Esophagus squamous epithelium (tissue), 4 donors: ENCODE measurements around the gene ERICH4.

ENCODE experiments used
- POLR2A ChIP-seq, 4 donors: fragments of 450-650 bp; IDR thresholded peaks; one replicate each; pipeline ENCODE4 v1.6.1; 2017; ENCODE audit warnings: antibody characterized with exemption in 4 of 4, mild to moderate bottlenecking in 4 of 4, moderate library complexity in 3 of 4
- TF ChIP-seq, protein P1 (sequence below), 6 experiments: fragments of 450-650 bp in 4 of 6; fragments of 200-600 bp in 2 of 6; sonication (generic) in 2 of 6; IDR thresholded peaks; one replicate each; pipeline ENCODE4 v1.5.1; 2016 to 2019; ENCODE audit warnings: antibody characterized with exemption in 6 of 6, mild to moderate bottlenecking in 4 of 6, moderate library complexity in 4 of 6

DNA sequence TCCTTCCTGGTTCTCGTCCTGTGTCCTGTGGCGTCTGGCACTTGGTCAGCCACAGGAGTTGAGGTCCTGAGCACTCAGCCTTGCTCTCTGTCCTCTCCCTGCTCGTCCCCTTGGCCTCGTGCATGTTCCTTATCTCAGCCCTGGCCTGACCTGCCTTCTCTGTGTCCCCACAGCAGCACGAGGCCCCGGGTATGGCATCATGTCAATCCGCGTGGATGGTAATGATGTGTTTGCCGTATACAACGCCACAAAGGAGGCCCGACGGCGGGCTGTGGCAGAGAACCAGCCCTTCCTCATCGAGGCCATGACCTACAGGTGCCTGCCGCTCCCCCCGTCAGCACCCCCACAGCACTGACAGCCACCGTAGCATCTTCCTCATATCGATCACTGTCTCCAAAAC lies 20.5 kb upstream of the ERICH4 start:
- TF ChIP-seq, protein P1, sequence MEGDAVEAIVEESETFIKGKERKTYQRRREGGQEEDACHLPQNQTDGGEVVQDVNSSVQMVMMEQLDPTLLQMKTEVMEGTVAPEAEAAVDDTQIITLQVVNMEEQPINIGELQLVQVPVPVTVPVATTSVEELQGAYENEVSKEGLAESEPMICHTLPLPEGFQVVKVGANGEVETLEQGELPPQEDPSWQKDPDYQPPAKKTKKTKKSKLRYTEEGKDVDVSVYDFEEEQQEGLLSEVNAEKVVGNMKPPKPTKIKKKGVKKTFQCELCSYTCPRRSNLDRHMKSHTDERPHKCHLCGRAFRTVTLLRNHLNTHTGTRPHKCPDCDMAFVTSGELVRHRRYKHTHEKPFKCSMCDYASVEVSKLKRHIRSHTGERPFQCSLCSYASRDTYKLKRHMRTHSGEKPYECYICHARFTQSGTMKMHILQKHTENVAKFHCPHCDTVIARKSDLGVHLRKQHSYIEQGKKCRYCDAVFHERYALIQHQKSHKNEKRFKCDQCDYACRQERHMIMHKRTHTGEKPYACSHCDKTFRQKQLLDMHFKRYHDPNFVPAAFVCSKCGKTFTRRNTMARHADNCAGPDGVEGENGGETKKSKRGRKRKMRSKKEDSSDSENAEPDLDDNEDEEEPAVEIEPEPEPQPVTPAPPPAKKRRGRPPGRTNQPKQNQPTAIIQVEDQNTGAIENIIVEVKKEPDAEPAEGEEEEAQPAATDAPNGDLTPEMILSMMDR (IDR thresholded peaks at IDR 0.05), result no peak
- no peak for TF ChIP-seq POLR2A (IDR thresholded peaks at IDR 0.05)
